ENCODE data around the gene MACROH2A1.

Gene MACROH2A1

GRCh38 chr5:135442431-135443160, 43.6 kb upstream of the MACROH2A1 start:
- Histone ChIP-seq H3K9ac (ENCODE audit: low read depth, low read length) (no peak overlapping the region), H3K4me3 (ENCODE audit: low read depth, low read length) (no peak overlapping the region), H3K9me3 (ENCODE audit: control insufficient read depth, insufficient read depth, low read length) (no peaks in the 10 kb centered on the region), H3K27me3 (ENCODE audit: control insufficient read depth, insufficient read depth, low read length) (no peaks in the 10 kb centered on the region), H3K36me3 (ENCODE audit: control insufficient read depth, insufficient read depth, low read length) (no peaks in the 10 kb centered on the region), H3K4me1 (ENCODE audit: control insufficient read depth, insufficient read depth, low read length) (no peaks in the 10 kb centered on the region), H3K27ac (ENCODE audit: low read depth, low read length) (no peak overlapping the region)

GRCh38 chr5:135441919-135442318, 42.9 kb upstream of the MACROH2A1 start:
- Histone ChIP-seq H3K27me3 (ENCODE audit: control insufficient read depth, insufficient read depth, low read length) (no peaks in the 10 kb centered on the region), H3K4me3 (ENCODE audit: low read depth, low read length) (no peak overlapping the region), H3K36me3 (ENCODE audit: control insufficient read depth, insufficient read depth, low read length) (no peaks in the 10 kb centered on the region), H3K9ac (ENCODE audit: low read depth, low read length) (no peak overlapping the region), H3K9me3 (ENCODE audit: control insufficient read depth, insufficient read depth, low read length) (no peaks in the 10 kb centered on the region), H3K27ac (ENCODE audit: low read depth, low read length) (no peak overlapping the region), H3K4me1 (ENCODE audit: control insufficient read depth, insufficient read depth, low read length) (no peaks in the 10 kb centered on the region)

GRCh38 chr5:135441350-135441831, 42.4 kb upstream of the MACROH2A1 start:
- Histone ChIP-seq H3K36me3 (ENCODE audit: control insufficient read depth, insufficient read depth, low read length) (no peaks in the 10 kb centered on the region), H3K4me1 (ENCODE audit: control insufficient read depth, insufficient read depth, low read length) (no peaks in the 10 kb centered on the region), H3K27ac (ENCODE audit: low read depth, low read length) (no peak overlapping the region), H3K27me3 (ENCODE audit: control insufficient read depth, insufficient read depth, low read length) (no peaks in the 10 kb centered on the region), H3K9me3 (ENCODE audit: control insufficient read depth, insufficient read depth, low read length) (no peaks in the 10 kb centered on the region), H3K4me3 (ENCODE audit: low read depth, low read length) (no peak overlapping the region), H3K9ac (ENCODE audit: low read depth, low read length) (no peak overlapping the region)

GRCh38 chr5:135440916-135441315, 41.9 kb upstream of the MACROH2A1 start:
- Histone ChIP-seq H3K27me3 (ENCODE audit: control insufficient read depth, insufficient read depth, low read length) (no peaks in the 10 kb centered on the region), H3K9me3 (ENCODE audit: control insufficient read depth, insufficient read depth, low read length) (no peaks in the 10 kb centered on the region), H3K27ac (ENCODE audit: low read depth, low read length) (no peak overlapping the region), H3K36me3 (ENCODE audit: control insufficient read depth, insufficient read depth, low read length) (no peaks in the 10 kb centered on the region), H3K4me3 (ENCODE audit: low read depth, low read length) (no peak overlapping the region), H3K9ac (ENCODE audit: low read depth, low read length) (no peak overlapping the region), H3K4me1 (ENCODE audit: control insufficient read depth, insufficient read depth, low read length) (no peaks in the 10 kb centered on the region)

GRCh38 chr5:135439231-135440205, 40.5 kb upstream of the MACROH2A1 start:
- Histone ChIP-seq H3K9me3 (ENCODE audit: control insufficient read depth, insufficient read depth, low read length) (no peaks in the 10 kb centered on the region), H3K27ac (ENCODE audit: low read depth, low read length) (no peak overlapping the region), H3K4me3 (ENCODE audit: low read depth, low read length) (no peak overlapping the region), H3K9ac (ENCODE audit: low read depth, low read length) (no peak overlapping the region), H3K36me3 (ENCODE audit: control insufficient read depth, insufficient read depth, low read length) (no peaks in the 10 kb centered on the region), H3K27me3 (ENCODE audit: control insufficient read depth, insufficient read depth, low read length) (no peaks in the 10 kb centered on the region), H3K4me1 (ENCODE audit: control insufficient read depth, insufficient read depth, low read length) (no peaks in the 10 kb centered on the region)

- H3K9ac ChIP-seq (ENCODE audit: low read depth, low read length) = no peak overlapping the region
- H3K9me3 ChIP-seq (ENCODE audit: control insufficient read depth, insufficient read depth, low read length) = no peaks in the 10 kb centered on the region
- no peaks in the 10 kb centered on the region for H3K27me3 ChIP-seq (ENCODE audit: control insufficient read depth, insufficient read depth, low read length)
- no peaks in the 10 kb centered on the region for H3K36me3 ChIP-seq (ENCODE audit: control insufficient read depth, insufficient read depth, low read length)
- H3K4me1 ChIP-seq (ENCODE audit: control insufficient read depth, insufficient read depth, low read length) = no peaks in the 10 kb centered on the region
- H3K27ac ChIP-seq (ENCODE audit: low read depth, low read length) = no peak overlapping the region
- no peak overlapping the region for H3K4me3 ChIP-seq (ENCODE audit: low read depth, low read length)
These were observed 39.7 kb upstream of the MACROH2A1 start for GRCh38 chr5:135438636-135439221.

GRCh38 chr5:135437796-135438560, 38.9 kb upstream of the MACROH2A1 start:
- Histone ChIP-seq H3K36me3 (ENCODE audit: control insufficient read depth, insufficient read depth, low read length) (no peaks in the 10 kb centered on the region), H3K9me3 (ENCODE audit: control insufficient read depth, insufficient read depth, low read length) (no peaks in the 10 kb centered on the region), H3K27ac (ENCODE audit: low read depth, low read length) (no peak overlapping the region), H3K27me3 (ENCODE audit: control insufficient read depth, insufficient read depth, low read length) (no peaks in the 10 kb centered on the region), H3K9ac (ENCODE audit: low read depth, low read length) (no peak overlapping the region), H3K4me3 (ENCODE audit: low read depth, low read length) (no peak overlapping the region), H3K4me1 (ENCODE audit: control insufficient read depth, insufficient read depth, low read length) (no peaks in the 10 kb centered on the region)

GRCh38 chr5:135437422-135437795, 38.4 kb upstream of the MACROH2A1 start:
- Histone ChIP-seq H3K27ac (ENCODE audit: low read depth, low read length) (no peak overlapping the region), H3K4me3 (ENCODE audit: low read depth, low read length) (no peak overlapping the region), H3K9me3 (ENCODE audit: control insufficient read depth, insufficient read depth, low read length) (no peaks in the 10 kb centered on the region)

GRCh38 chr5:135436951-135437418, 38.0 kb upstream of the MACROH2A1 start:
- Histone ChIP-seq H3K27ac (ENCODE audit: low read depth, low read length) (no peak overlapping the region), H3K9me3 (ENCODE audit: control insufficient read depth, insufficient read depth, low read length) (no peaks in the 10 kb centered on the region), H3K27me3 (ENCODE audit: control insufficient read depth, insufficient read depth, low read length) (no peaks in the 10 kb centered on the region), H3K36me3 (ENCODE audit: control insufficient read depth, insufficient read depth, low read length) (no peaks in the 10 kb centered on the region), H3K4me1 (ENCODE audit: control insufficient read depth, insufficient read depth, low read length) (no peaks in the 10 kb centered on the region), H3K4me3 (ENCODE audit: low read depth, low read length) (no peak overlapping the region), H3K9ac (ENCODE audit: low read depth, low read length) (no peak overlapping the region)

More at GRCh38 chr5:135437422-135437795, 38.4 kb upstream of the MACROH2A1 start:
- H3K9ac ChIP-seq (ENCODE audit: low read depth, low read length) = no peak overlapping the region
- no peaks in the 10 kb centered on the region for H3K4me1 ChIP-seq (ENCODE audit: control insufficient read depth, insufficient read depth, low read length)
- no peaks in the 10 kb centered on the region for H3K27me3 ChIP-seq (ENCODE audit: control insufficient read depth, insufficient read depth, low read length)
- H3K36me3 ChIP-seq (ENCODE audit: control insufficient read depth, insufficient read depth, low read length) = no peaks in the 10 kb centered on the region

Data from HUES48 (cell line).